ENCODE data around the gene KRTAP29-1.
"Not testable (repeated sequence)": the region's sequence is repeated elsewhere in the genome, so short reads cannot be mapped to it uniquely, and the experiment has no call there.

The KRTAP29-1 gene

GRCh38 chr17:41294016-41294415, 8.6 kb downstream of the KRTAP29-1 start:
- no peak for TF ChIP-seq CTCF (IDR thresholded peaks at IDR 0.05; ENCODE audit: borderline replicate concordance, insufficient read depth, low read depth, low read length)
- H3K4me3 ChIP-seq (ENCODE audit: low read depth, low read length), result no peak overlapping the region

- H3K4me3 ChIP-seq (ENCODE audit: low read depth, low read length), result no peak overlapping the region
- no peak for TF ChIP-seq CTCF (IDR thresholded peaks at IDR 0.05; ENCODE audit: borderline replicate concordance, insufficient read depth, low read depth, low read length)
These were observed 15.6 kb downstream of the KRTAP29-1 start for GRCh38 chr17:41287050-41287449.

GRCh38 chr17:41284546-41284945, 18.1 kb downstream of the KRTAP29-1 start:
- no peak for TF ChIP-seq CTCF (IDR thresholded peaks at IDR 0.05; ENCODE audit: borderline replicate concordance, insufficient read depth, low read depth, low read length)

GRCh38 chr17:41284043-41284442, 18.6 kb downstream of the KRTAP29-1 start:
- TF ChIP-seq CTCF (IDR thresholded peaks at IDR 0.05; ENCODE audit: borderline replicate concordance, insufficient read depth, low read depth, low read length), result no peak
- H3K4me3 ChIP-seq (ENCODE audit: low read depth, low read length), result no peak overlapping the region

More at GRCh38 chr17:41284546-41284945, 18.1 kb downstream of the KRTAP29-1 start:
- H3K4me3 ChIP-seq (ENCODE audit: low read depth, low read length), result no peak overlapping the region

- TF ChIP-seq CTCF (IDR thresholded peaks at IDR 0.05; ENCODE audit: borderline replicate concordance, insufficient read depth, low read depth, low read length), result no peak
- H3K4me3 ChIP-seq (ENCODE audit: low read depth, low read length), result no peak overlapping the region
These were observed 24.3 kb downstream of the KRTAP29-1 start for GRCh38 chr17:41278176-41278955.

GRCh38 chr17:41275648-41276190, 26.9 kb downstream of the KRTAP29-1 start, which contains the start of gene KRTAP9-7:
Gene KRTAP9-7, plus strand, starts transcription at chr17:41275698. Its CDS starts 0 bp downstream, at chr17:41275698.
- not testable (repeated sequence) for H3K4me3 ChIP-seq (ENCODE audit: low read depth, low read length)

GRCh38 chr17:41271858-41272257, 30.8 kb downstream of the KRTAP29-1 start:
- no peak overlapping the region for H3K4me3 ChIP-seq (ENCODE audit: low read depth, low read length)
- TF ChIP-seq CTCF (IDR thresholded peaks at IDR 0.05; ENCODE audit: borderline replicate concordance, insufficient read depth, low read depth, low read length), result no peak

- H3K4me3 ChIP-seq (ENCODE audit: low read depth, low read length), result not testable (repeated sequence)
These were observed 31.3 kb downstream of the KRTAP29-1 start for GRCh38 chr17:41271323-41271722.

All from GM12875 (cell line).